Mesenchymal stem cell (in vitro differentiated cells and primary cell): ENCODE data around the gene MRPS23.

ENCODE experiments used
- DNase-seq: peaks from one replicate; pipeline ENCODE4 v3.0.0-alpha.2; 2013
- H2AFZ ChIP-seq: one replicate; pipeline ENCODE4 v1.6.1; 2013; ENCODE audit warnings: low read depth, mild to moderate bottlenecking, control low read depth, inconsistent platforms, low read length, moderate library complexity
- H2AK5ac ChIP-seq: 2 replicates; pipeline ENCODE4 v1.6.1; 2013; ENCODE audit warnings: low read length, moderate library complexity, mild to moderate bottlenecking, inconsistent platforms; ENCODE audit not compliant: severe bottlenecking
- H2BK120ac ChIP-seq: one replicate; pipeline ENCODE4 v1.6.1; 2013; ENCODE audit warnings: low read depth, mild to moderate bottlenecking, inconsistent platforms, low read length, moderate library complexity
- H2BK12ac ChIP-seq, 2 experiments: one replicate each; pipeline ENCODE4 v1.6.1; 2013; ENCODE audit warnings: inconsistent platforms in 2 of 2, low read length in 2 of 2, mild to moderate bottlenecking in 2 of 2, moderate library complexity in 2 of 2, control low read depth in 1 of 2
- H2BK15ac ChIP-seq: one replicate; pipeline ENCODE4 v1.6.1; 2013; ENCODE audit warnings: mild to moderate bottlenecking, low read depth, inconsistent platforms; ENCODE audit not compliant: poor library complexity, severe bottlenecking
- H2BK5ac ChIP-seq: 2 replicates; pipeline ENCODE4 v1.6.1; 2013; ENCODE audit warnings: low read depth, mild to moderate bottlenecking, low read length, control low read depth, inconsistent platforms; ENCODE audit not compliant: poor library complexity, severe bottlenecking
- H3K14ac ChIP-seq, 2 experiments: one replicate each; pipeline ENCODE4 v1.6.1; 2013; ENCODE audit warnings: inconsistent platforms in 2 of 2, low read length in 2 of 2, control low read depth in 1 of 2, mild to moderate bottlenecking in 1 of 2, moderate library complexity in 1 of 2
- H3K18ac ChIP-seq, 2 experiments: one replicate each; pipeline ENCODE4 v1.6.1; 2013; ENCODE audit warnings: inconsistent platforms in 2 of 2, low read length in 2 of 2, control low read depth in 1 of 2, low read depth in 1 of 2, mild to moderate bottlenecking in 1 of 2
- H3K23ac ChIP-seq, 2 experiments: one replicate each; pipeline ENCODE4 v1.6.1; 2013; ENCODE audit warnings: inconsistent platforms in 2 of 2, low read length in 2 of 2, mild to moderate bottlenecking in 2 of 2, moderate library complexity in 2 of 2, control low read depth in 1 of 2
- H3K27ac ChIP-seq: 2 replicates; pipeline ENCODE4 v1.5.1; 2013; ENCODE audit warnings: mild to moderate bottlenecking, moderate library complexity, low read length, control low read depth, inconsistent platforms; ENCODE audit not compliant: poor library complexity, severe bottlenecking
- H3K27me3 ChIP-seq, 2 experiments: 2 replicates each; pipeline versions ENCODE4 v1.6.1 to v1.7.0; 2013; ENCODE audit warnings: low read length in 2 of 2, mild to moderate bottlenecking in 2 of 2, moderate library complexity in 2 of 2, control low read depth in 1 of 2, inconsistent platforms in 1 of 2; ENCODE audit not compliant: control insufficient read depth in 1 of 2, insufficient read depth in 1 of 2
- H3K36me3 ChIP-seq, 2 experiments: 2 replicates each; pipeline versions ENCODE4 v1.6.1 to v1.7.0; 2013; ENCODE audit warnings: low read length in 2 of 2, control low read depth in 1 of 2, inconsistent platforms in 1 of 2, low read depth in 1 of 2, mild to moderate bottlenecking in 1 of 2; ENCODE audit not compliant: insufficient read depth in 2 of 2, control insufficient read depth in 1 of 2
- H3K4ac ChIP-seq, 2 experiments: one replicate each; pipeline ENCODE4 v1.6.1; 2013; ENCODE audit warnings: inconsistent platforms in 2 of 2, low read length in 2 of 2, mild to moderate bottlenecking in 2 of 2, moderate library complexity in 2 of 2, control low read depth in 1 of 2, low read depth in 1 of 2
- H3K4me1 ChIP-seq: 2 replicates; pipeline ENCODE4 v1.6.1; 2013; ENCODE audit warnings: low read depth, low read length, control low read depth; ENCODE audit not compliant: control insufficient read depth, insufficient read depth
- H3K4me2 ChIP-seq: 2 replicates; pipeline ENCODE4 v1.6.1; 2013; ENCODE audit warnings: low read length, mild to moderate bottlenecking, inconsistent platforms; ENCODE audit not compliant: poor library complexity, severe bottlenecking
- H3K4me3 ChIP-seq, 2 experiments: 2 replicates each; pipeline versions ENCODE4 v1.5.1 to v1.7.0; 2013; ENCODE audit warnings: low read length in 2 of 2, mild to moderate bottlenecking in 2 of 2, control low read depth in 1 of 2, low read depth in 1 of 2; ENCODE audit not compliant: insufficient read depth in 1 of 2
- H3K79me1 ChIP-seq: replicated peaks from 2 replicates; pipeline ENCODE4 v1.6.1; 2013; ENCODE audit warnings: mild to moderate bottlenecking, control low read depth, low read length, inconsistent platforms; ENCODE audit not compliant: poor library complexity, severe bottlenecking
- H3K9ac ChIP-seq: 2 replicates; pipeline ENCODE4 v1.7.0; 2013; ENCODE audit warnings: mild to moderate bottlenecking, low read length, moderate library complexity
- H3K9me3 ChIP-seq: 2 replicates; pipeline ENCODE4 v1.7.0; 2013; ENCODE audit warnings: mild to moderate bottlenecking, low read length; ENCODE audit not compliant: control insufficient read depth
- H4K8ac ChIP-seq: one replicate; pipeline ENCODE4 v1.6.1; 2013; ENCODE audit warnings: inconsistent platforms, mild to moderate bottlenecking, low read length, moderate library complexity
- H4K91ac ChIP-seq: one replicate; pipeline ENCODE4 v1.6.1; 2013; ENCODE audit warnings: mild to moderate bottlenecking, low read length, inconsistent platforms
- WGBS: methylation state at CpG from one replicate; pipeline ENCODE4 v1.1.7; 2013; ENCODE audit warnings: mixed read lengths; 5-methylcytosine and 5-hydroxymethylcytosine counted together

Gene MRPS23

GRCh38 chr17:57892146-57892819, 42.4 kb upstream of the MRPS23 start:
- Histone ChIP-seq H2BK15ac (no peak overlapping the region), H3K9me3 (no peaks in the 10 kb centered on the region), H3K9ac (peak overlapping the region; percentile 86), H3K79me1 (peaks cover 27% of the 10 kb centered on the region), H4K8ac (peak overlapping the region; percentile 76), H2AFZ (no peak overlapping the region), H2BK5ac (peak overlapping the region; percentile 97), H2AK5ac (peak overlapping the region; percentile 96), H3K4ac (peak overlapping the region; percentile 68 to 93), H2BK12ac (peak overlapping the region; percentile 80 to 90), H3K4me2 (no peak overlapping the region), H3K4me3 (no peak overlapping the region), H3K14ac (peak overlapping the region in 1 of 2 experiments; percentile 95), H4K91ac (peak overlapping the region; percentile 97), H3K18ac (peak overlapping the region; percentile 72 to 97), H3K27ac (peak overlapping the region; percentile 97), H3K23ac (no peak overlapping the region), H3K27me3 (no peaks in the 10 kb centered on the region), H3K36me3 (peaks cover 0 to 8% of the 10 kb centered on the region in 2 experiments), H3K4me1 (peaks cover 47% of the 10 kb centered on the region), H2BK120ac (peak overlapping the region; percentile 65)
- 37% methylated on average over 6 of the region's 6 CpGs for WGBS
- peak; percentile 93 for DNase-seq

- peak overlapping the region in 1 of 2 experiments; percentile 79 for H3K18ac ChIP-seq
- no peak overlapping the region for H4K8ac ChIP-seq
- peaks cover 49% of the 10 kb centered on the region for H3K4me1 ChIP-seq
- no peak overlapping the region for H3K4me3 ChIP-seq
- 94% methylated on average over 4 of the region's 4 CpGs for WGBS
- H2AFZ ChIP-seq, result no peak overlapping the region
- H3K4ac ChIP-seq, result no peak overlapping the region
- H4K91ac ChIP-seq, result peak overlapping the region; percentile 76
- no peak overlapping the region for H2BK15ac ChIP-seq
- peaks cover 34% of the 10 kb centered on the region for H3K79me1 ChIP-seq
- H2BK120ac ChIP-seq, result peak overlapping the region; percentile 21
- H2BK12ac ChIP-seq, result peak overlapping the region in 1 of 2 experiments; percentile 60
- H3K27me3 ChIP-seq, result no peaks in the 10 kb centered on the region
- H3K27ac ChIP-seq, result peak overlapping the region; percentile 65
- peaks cover 6 to 7% of the 10 kb centered on the region in 2 experiments for H3K36me3 ChIP-seq
- H2AK5ac ChIP-seq, result peak overlapping the region; percentile 27
- H3K9me3 ChIP-seq, result no peaks in the 10 kb centered on the region
- no peak overlapping the region for H2BK5ac ChIP-seq
- H3K14ac ChIP-seq, result no peak overlapping the region
- no peak overlapping the region for H3K23ac ChIP-seq
- H3K4me2 ChIP-seq, result no peak overlapping the region
- no peak overlapping the region for H3K9ac ChIP-seq
- DNase-seq, result no peak
These were observed 41.0 kb upstream of the MRPS23 start for GRCh38 chr17:57890857-57891232.

- Histone ChIP-seq H3K4ac (peak overlapping the region in 1 of 2 experiments; percentile 44), H2BK15ac (peak overlapping the region; percentile 38), H4K8ac (peak overlapping the region; percentile 5), H3K9me3 (no peaks in the 10 kb centered on the region), H2AK5ac (peak overlapping the region; percentile 33), H2BK12ac (peak overlapping the region in 1 of 2 experiments; percentile 3), H2BK5ac (peak overlapping the region; percentile 10), H2AFZ (no peak overlapping the region), H3K23ac (no peak overlapping the region), H3K79me1 (peaks cover 36% of the 10 kb centered on the region), H3K4me3 (no peak overlapping the region), H3K9ac (peak overlapping the region; percentile 31), H3K36me3 (peaks cover 8 to 11% of the 10 kb centered on the region in 2 experiments), H3K4me2 (no peak overlapping the region), H3K27me3 (no peaks in the 10 kb centered on the region), H3K14ac (peak overlapping the region in 1 of 2 experiments; percentile 56), H4K91ac (peak overlapping the region; percentile 76), H3K18ac (peak overlapping the region; percentile 13 to 79), H3K27ac (peak overlapping the region; percentile 65), H3K4me1 (peaks cover 47% of the 10 kb centered on the region), H2BK120ac (peak overlapping the region; percentile 69)
- DNase-seq, result peak; percentile 48
- 71% methylated on average over 11 of the region's 11 CpGs for WGBS
These were observed 40.3 kb upstream of the MRPS23 start for GRCh38 chr17:57889892-57890856.

GRCh38 chr17:57889252-57889651, 39.4 kb upstream of the MRPS23 start:
- Histone ChIP-seq H3K27ac (no peak overlapping the region), H2BK5ac (no peak overlapping the region), H3K27me3 (no peaks in the 10 kb centered on the region), H2BK12ac (peak overlapping the region in 1 of 2 experiments; percentile 60), H2BK15ac (no peak overlapping the region), H2AK5ac (peak overlapping the region; percentile 33), H3K18ac (peak overlapping the region in 1 of 2 experiments; percentile 18), H3K4ac (peak overlapping the region in 1 of 2 experiments; percentile 24), H3K36me3 (peaks cover 17 to 20% of the 10 kb centered on the region in 2 experiments), H2AFZ (no peak overlapping the region), H3K14ac (no peak overlapping the region), H3K9ac (peak overlapping the region; percentile 31), H2BK120ac (peak overlapping the region; percentile 9), H3K4me1 (peaks cover 46% of the 10 kb centered on the region), H4K8ac (no peak overlapping the region), H4K91ac (peak overlapping the region; percentile 40), H3K4me3 (no peak overlapping the region), H3K4me2 (no peak overlapping the region), H3K23ac (no peak overlapping the region), H3K9me3 (no peaks in the 10 kb centered on the region), H3K79me1 (peaks cover 43% of the 10 kb centered on the region)
- WGBS, result 100% methylated on average over 2 of the region's 2 CpGs
- no peak for DNase-seq
